A549 (cell line): ENCODE results near the gene AKR7A3.

Experiments
- NFE2L2 ChIP-seq: fragments of 150-350 bp; conservative IDR thresholded peaks from 2 replicates; pipeline ENCODE4 v1.6.1; 2014; ENCODE audit warnings: low read length
- RAD21 ChIP-seq, 2 experiments: fragments of >200 bp in 1 of 2; sonication (Bioruptor Twin) in 1 of 2; formaldehyde crosslinking in 1 of 2; IDR thresholded peaks in 1 of 2; conservative IDR thresholded peaks in 1 of 2; 2 replicates in 1 of 2; 3 replicates in 1 of 2; pipeline ENCODE4 v1.6.1; 2012 to 2018; ENCODE audit warnings: inconsistent platforms in 1 of 2

DNA sequence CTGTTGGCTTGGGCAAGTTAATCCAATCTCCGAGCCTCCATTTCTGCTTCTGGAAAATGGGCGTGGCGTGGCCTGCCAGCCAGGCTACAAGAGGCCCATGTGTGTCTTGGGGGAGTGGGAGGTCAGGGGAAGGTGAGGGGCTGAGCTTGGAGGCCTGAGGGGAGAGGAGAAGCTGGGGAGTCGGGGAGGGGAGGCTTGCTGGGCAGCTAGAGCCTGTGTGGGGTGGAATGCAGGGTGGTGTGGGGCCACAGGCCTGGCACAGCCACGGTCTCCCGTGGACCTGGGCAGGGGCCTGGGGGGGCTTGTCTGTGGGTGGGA, 38.1 kb upstream of the AKR7A3 start:
- TF ChIP-seq RAD21 (conservative IDR thresholded peaks at IDR 0.05 in 1 of 2, IDR thresholded peaks at IDR 0.05 in 1 of 2): no peak
- TF ChIP-seq NFE2L2: no peak
